Prostate gland (tissue), 2 donors: ENCODE measurements around the gene CT47C1. TPM values are rescaled to one million over a fixed set of nuclear protein-coding genes. Genes with fewer than 3 reads are reported as not detected.
"Not testable (repeated sequence)": the region's sequence is repeated elsewhere in the genome, so short reads cannot be mapped to it uniquely, and the experiment has no call there.

Source experiments
- DNase-seq: peaks from one replicate; pipeline ENCODE4 v3.0.0-alpha.2; 2019; ENCODE audit warnings: low spot score
- H3K27ac ChIP-seq, 2 donors: fragments of 200-600 bp; sonication (generic); 2 replicates each; pipeline ENCODE4 v1.5.1; 2017 to 2019
- H3K27me3 ChIP-seq: fragments of 200-600 bp; sonication (generic); replicated peaks from 2 replicates; pipeline ENCODE4 v1.5.1; 2019; ENCODE audit not compliant: insufficient read depth
- H3K36me3 ChIP-seq, 2 donors: fragments of 200-600 bp; sonication (generic); 1 replicate in 1 of 2; 2 replicates in 1 of 2; pipeline versions ENCODE4 v1.5.1 to v1.8.1; 2017 to 2019
- H3K4me1 ChIP-seq: fragments of 200-600 bp; sonication (generic); replicated peaks from 2 replicates; pipeline ENCODE4 v1.5.1; 2019
- H3K4me3 ChIP-seq, 2 donors: fragments of 200-600 bp; sonication (generic); 2 replicates each; pipeline ENCODE4 v1.5.1; 2017 to 2019
- H3K9me3 ChIP-seq: fragments of 200-600 bp; sonication (generic); 2 replicates; pipeline ENCODE4 v1.5.1; 2017
- CTCF ChIP-seq, 4 experiments: fragments of 200-600 bp in 2 of 4; fragments of 450-650 bp in 2 of 4; sonication (generic) in 2 of 4; IDR thresholded peaks; 1 replicate in 3 of 4; 2 replicates in 1 of 4; pipeline ENCODE4 v1.5.1; 2016 to 2019; ENCODE audit warnings: antibody characterized with exemption in 4 of 4, mild to moderate bottlenecking in 2 of 4, moderate library complexity in 2 of 4
- POLR2A ChIP-seq: fragments of 450-650 bp; IDR thresholded peaks from one replicate; pipeline ENCODE4 v1.6.1; 2016; ENCODE audit warnings: antibody characterized with exemption, mild to moderate bottlenecking
- POLR2AphosphoS5 ChIP-seq: sonication (generic); formaldehyde crosslinking; IDR thresholded peaks from one replicate; pipeline ENCODE4 v1.6.1; 2017; ENCODE audit warnings: antibody characterized with exemption
- WGBS: methylation state at CpG from one replicate; pipeline ENCODE4 v1.1.5; 2018; 5-methylcytosine and 5-hydroxymethylcytosine counted together
- intact Hi-C: fragments of 100-400 bp; cut with DNase I; formaldehyde crosslinking; loops from one replicate; pipeline ENCODE4 v1.14.2; 2022
- total RNA-seq, 2 donors: library from RNA; depleted of rRNA; stranded (reverse); fragments of >200 nt; gene quantifications; one replicate each; pipeline ENCODE4 v1.1.0, GENCODE V29; 2016

CT47C1 gene
- 1 to 10 TPM in 1 of 2 donors, not detected in 1; 2.9 TPM for total RNA-seq

- TF ChIP-seq POLR2A (no peak), CTCF (IDR thresholded peaks at IDR 0.05) (no peak), POLR2AphosphoS5 (no peak)
- Histone ChIP-seq H3K4me1 (no peaks in the 10 kb centered on the region), H3K36me3 (no peaks in the 10 kb centered on the region), H3K9me3 (no peaks in the 10 kb centered on the region), H3K27ac (no peak within 1 kb of the TSS), H3K27me3 (no peaks in the 10 kb centered on the region), H3K4me3 (no peak within 1 kb of the TSS)
- 92% methylated on average over 6 of the region's 6 CpGs for whole genome bisulfite sequencing
- intact Hi-C loops = no loop called here
- no peak for DNase-seq
Observed at GRCh38 chrX:119072744-119073143, at the start of gene CT47C1. Gene CT47C1 (plus strand): TSS chrX:119072993. CDS start chrX:119073226, 233 bp downstream.

DNA sequence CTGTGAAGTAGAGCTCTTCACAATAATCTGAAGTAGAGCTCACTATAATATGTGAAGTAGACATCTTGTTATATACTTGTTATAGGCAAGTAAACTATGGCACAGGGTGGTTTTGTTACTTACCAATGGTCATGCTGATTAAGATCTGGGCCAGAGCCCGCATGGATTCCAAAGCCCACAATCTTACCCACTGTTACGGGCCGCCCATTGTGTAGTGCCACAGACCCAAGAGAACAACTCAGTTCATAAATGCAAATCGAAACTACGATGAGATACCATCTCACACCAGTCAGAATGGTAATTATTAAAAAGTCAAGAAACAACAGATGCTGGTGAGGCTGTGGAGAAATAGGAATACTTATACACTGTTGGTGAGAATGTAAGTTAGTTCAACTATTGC lies 46.9 kb upstream of the CT47C1 start:
- H3K36me3 ChIP-seq = no peaks in the 10 kb centered on the region
- H3K27me3 ChIP-seq = no peaks in the 10 kb centered on the region
- no peaks in the 10 kb centered on the region for H3K4me1 ChIP-seq
- no peaks in the 10 kb centered on the region for H3K9me3 ChIP-seq
- TF ChIP-seq POLR2A = no peak
- no peak for TF ChIP-seq POLR2AphosphoS5
- no peak for TF ChIP-seq CTCF (IDR thresholded peaks at IDR 0.05)
- intact Hi-C loops = no loop called here
- DNase-seq = no peak
- H3K4me3 ChIP-seq = no peak overlapping the region
- WGBS = 97% methylated on average over 5 of the region's 5 CpGs
- H3K27ac ChIP-seq = no peak overlapping the region

GRCh38 chrX:119026344-119026743 lies 46.4 kb upstream of the CT47C1 start:
- intact Hi-C loops, H3K36me3 ChIP-seq, H3K9me3 ChIP-seq, H3K4me3 ChIP-seq, H3K27ac ChIP-seq, H3K4me1 ChIP-seq, DNase-seq, H3K27me3 ChIP-seq: not testable (repeated sequence)
- WGBS = 100% methylated on average over 2 of the region's 2 CpGs

DNA sequence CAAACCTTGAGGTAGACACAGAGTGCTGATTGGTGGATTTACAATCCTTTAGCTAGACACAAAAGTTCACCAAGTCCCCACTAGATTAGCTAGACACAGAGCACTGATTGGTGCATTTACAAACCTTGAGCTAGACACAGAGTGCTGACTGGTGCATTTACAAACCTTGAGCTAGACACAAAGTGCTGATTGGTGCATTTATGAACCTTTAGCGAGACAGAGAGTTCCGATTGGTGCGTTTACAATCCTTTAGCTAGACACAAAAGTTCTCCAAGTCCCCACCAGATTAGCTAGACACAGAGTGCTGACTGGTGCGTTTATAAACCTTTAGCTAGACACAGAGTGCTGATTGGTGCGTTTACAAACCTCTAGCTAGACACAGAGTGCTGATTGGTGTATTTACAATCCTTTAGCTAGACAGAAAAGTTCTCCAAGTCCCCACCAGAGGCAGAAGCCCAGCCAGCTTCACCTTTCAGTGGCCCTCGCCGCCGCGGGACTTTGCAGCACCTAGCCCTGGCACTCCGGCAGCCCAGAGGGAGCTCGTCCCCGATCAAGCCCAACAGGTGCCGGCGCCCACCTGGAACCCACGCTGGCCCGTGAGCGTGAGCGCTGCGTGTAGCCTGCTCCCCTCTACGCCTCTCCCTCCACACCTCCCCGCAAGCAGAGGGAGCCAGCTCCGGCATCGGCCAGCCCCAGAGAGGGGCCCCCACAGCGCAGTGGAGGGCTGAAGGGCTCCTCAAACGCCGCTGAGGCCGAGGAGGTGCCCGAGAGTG lies 44.6 kb upstream of the CT47C1 start:
- H3K27me3 ChIP-seq, H3K36me3 ChIP-seq, H3K27ac ChIP-seq, H3K9me3 ChIP-seq, H3K4me1 ChIP-seq, intact Hi-C loops, DNase-seq, H3K4me3 ChIP-seq: not testable (repeated sequence)
- WGBS = 94% methylated on average over 12 of the region's 28 CpGs

DNA sequence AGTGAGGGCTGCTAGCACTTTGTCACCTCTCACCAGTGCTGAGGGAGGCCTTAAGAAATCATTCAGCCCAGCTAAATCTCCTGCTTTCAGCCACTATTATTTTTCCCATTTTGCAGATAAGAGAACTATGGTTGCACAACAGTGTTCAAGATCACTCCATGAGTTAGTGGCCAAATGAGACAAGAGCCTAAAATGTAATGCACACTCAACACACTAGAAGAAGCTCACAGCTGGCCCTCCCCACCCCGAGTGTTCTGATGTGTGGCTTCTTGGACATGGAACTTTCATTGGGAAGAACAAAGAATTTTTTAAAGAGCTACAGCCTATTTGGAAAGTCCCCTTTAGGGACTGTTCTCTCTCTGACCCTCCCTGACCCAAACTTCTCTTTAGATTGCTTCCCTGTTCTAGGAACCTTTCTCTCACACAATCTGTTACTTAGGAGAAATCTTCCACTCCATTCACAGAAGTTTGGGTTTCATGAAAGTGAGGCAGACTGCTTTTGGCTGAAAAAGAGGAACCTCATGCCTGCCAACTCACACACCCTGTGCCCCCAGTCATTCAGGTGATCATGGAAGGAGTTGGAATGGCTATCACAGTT lies 44.0 kb upstream of the CT47C1 start:
- 64% methylated on average over 1 of the region's 1 CpG for WGBS

GRCh38 chrX:119029656-119030055 lies 43.1 kb upstream of the CT47C1 start:
- WGBS = 98% methylated on average over 6 of the region's 10 CpGs
- H3K27me3 ChIP-seq, H3K36me3 ChIP-seq, intact Hi-C loops, H3K27ac ChIP-seq, H3K4me3 ChIP-seq, DNase-seq, H3K4me1 ChIP-seq, H3K9me3 ChIP-seq: not testable (repeated sequence)

More for the DNA sequence above, 44.0 kb upstream of the CT47C1 start:
- no peaks in the 10 kb centered on the region for H3K4me1 ChIP-seq
- H3K27ac ChIP-seq = no peak overlapping the region
- no peaks in the 10 kb centered on the region for H3K27me3 ChIP-seq
- H3K9me3 ChIP-seq = no peaks in the 10 kb centered on the region
- H3K36me3 ChIP-seq = no peaks in the 10 kb centered on the region
- intact Hi-C loops = no loop called here
- H3K4me3 ChIP-seq = no peak overlapping the region
- TF ChIP-seq POLR2A (no peak), CTCF (IDR thresholded peaks at IDR 0.05) (no peak), POLR2AphosphoS5 (no peak)
- DNase-seq = no peak
